IMR-90 (cell line): ENCODE data around the gene LAMP5. TPM values are rescaled to one million over a fixed set of nuclear protein-coding genes. Genes with fewer than 3 reads are reported as not detected.

Experiments used
- ATAC-seq: fragments of 200-7000 bp; cut with Tn5 transposase; 2 replicates; pipeline ENCODE4 v1.9.1; 2020; ENCODE audit warnings: low read depth, mild to moderate bottlenecking, moderate library complexity
- BruUV-seq: library from RNA; stranded (reverse); fragments of 400-500 nt; replicated peaks from 2 replicates; lab custom pipeline; 2021; lab: Mats Ljungman, UMichigan
- CTCF ChIA-PET: fragments of 300-600 bp; formaldehyde crosslinking; extraction: SDS; loops from one replicate; lab custom pipeline; 2021; ENCODE audit warnings: antibody characterized with exemption; lab: Yijun Ruan, JAX
- POLR2A ChIA-PET: fragments of 300-600 bp; sonication (Branson Sonifier 250); formaldehyde crosslinking; loops from one replicate; lab custom pipeline; 2022; ENCODE audit warnings: antibody characterized with exemption; ENCODE audit not compliant: unreplicated experiment; lab: Charles Lee
- DNase-seq: peaks from one replicate; pipeline ENCODE4 v3.0.0; 2013
- H2AFZ ChIP-seq: replicated peaks from 2 replicates; pipeline ENCODE3; 2013; ENCODE audit warnings: low read length, mild to moderate bottlenecking; ENCODE audit not compliant: poor library complexity
- H2AK5ac ChIP-seq: 2 replicates; pipeline ENCODE4 v1.6.1; 2013; ENCODE audit warnings: low read depth, low read length, inconsistent platforms
- H2AK9ac ChIP-seq: replicated peaks from 2 replicates; pipeline ENCODE3; 2013; ENCODE audit warnings: mild to moderate bottlenecking, low read depth, low read length, moderate library complexity; ENCODE audit not compliant: poor library complexity
- H2BK120ac ChIP-seq: 2 replicates; pipeline ENCODE4 v1.6.1; 2013; ENCODE audit warnings: low read depth, low read length, inconsistent platforms
- H2BK15ac ChIP-seq: 3 replicates; pipeline ENCODE4 v1.6.1; 2013; ENCODE audit warnings: low read depth, low read length, inconsistent platforms
- H2BK20ac ChIP-seq: 2 replicates; pipeline ENCODE4 v1.6.1; 2013; ENCODE audit warnings: low read depth, mild to moderate bottlenecking, inconsistent platforms, low read length, moderate library complexity
- H2BK5ac ChIP-seq: 2 replicates; pipeline ENCODE4 v1.6.1; 2013; ENCODE audit warnings: mild to moderate bottlenecking, low read depth, low read length, inconsistent platforms; ENCODE audit not compliant: poor library complexity, severe bottlenecking
- H3K14ac ChIP-seq: replicated peaks from 2 replicates; pipeline ENCODE4 v1.6.1; 2013; ENCODE audit warnings: low read depth, low read length, inconsistent platforms
- H3K18ac ChIP-seq: 2 replicates; pipeline ENCODE4 v1.6.1; 2013; ENCODE audit warnings: low read depth, low read length, control low read depth
- H3K23ac ChIP-seq: 2 replicates; pipeline ENCODE4 v1.6.1; 2013; ENCODE audit warnings: low read depth, low read length, inconsistent platforms
- H3K27ac ChIP-seq: 2 replicates; pipeline ENCODE4 v1.5.1; 2013; ENCODE audit warnings: mild to moderate bottlenecking, control low read depth, low read length; ENCODE audit not compliant: insufficient read depth
- H3K27me3 ChIP-seq: 2 replicates; pipeline ENCODE4 v1.6.1; 2013; ENCODE audit warnings: low read length; ENCODE audit not compliant: control insufficient read depth, insufficient read depth
- H3K36me3 ChIP-seq: 2 replicates; pipeline ENCODE4 v1.6.1; 2013; ENCODE audit warnings: low read length, mixed read lengths; ENCODE audit not compliant: control insufficient read depth, insufficient read depth
- H3K4ac ChIP-seq: 2 replicates; pipeline ENCODE4 v1.6.1; 2013; ENCODE audit warnings: low read depth, low read length, inconsistent platforms
- H3K4me1 ChIP-seq: 2 replicates; pipeline ENCODE4 v1.6.1; 2013; ENCODE audit warnings: low read length, mixed read lengths; ENCODE audit not compliant: control insufficient read depth, insufficient read depth
- H3K4me2 ChIP-seq: 2 replicates; pipeline ENCODE4 v1.6.1; 2013; ENCODE audit warnings: low read depth, mild to moderate bottlenecking, control low read depth, low read length, moderate library complexity
- H3K4me3 ChIP-seq: 2 replicates; pipeline ENCODE4 v1.5.1; 2013; ENCODE audit warnings: low read depth, mild to moderate bottlenecking, control low read depth, low read length, moderate library complexity; ENCODE audit not compliant: insufficient read depth
- H3K56ac ChIP-seq: 2 replicates; pipeline ENCODE4 v1.6.1; 2013; ENCODE audit warnings: low read length, inconsistent platforms; ENCODE audit not compliant: insufficient read depth; ENCODE audit errors: extremely low read depth
- H3K79me1 ChIP-seq, 2 experiments: 2 replicates each; pipeline ENCODE4 v1.6.1; 2013; ENCODE audit warnings: low read length in 2 of 2, inconsistent platforms in 1 of 2, low read depth in 1 of 2
- H3K9ac ChIP-seq: 2 replicates; pipeline ENCODE4 v1.6.1; 2013; ENCODE audit warnings: low read depth, low read length, control low read depth
- H3K9me1 ChIP-seq: 2 replicates; pipeline ENCODE4 v1.6.1; 2013; ENCODE audit warnings: low read length, inconsistent platforms; ENCODE audit not compliant: insufficient read depth
- H3K9me3 ChIP-seq: 2 replicates; pipeline ENCODE4 v1.6.1; 2013; ENCODE audit warnings: low read length; ENCODE audit not compliant: control insufficient read depth, insufficient read depth
- H4K20me1 ChIP-seq: 2 replicates; pipeline ENCODE4 v1.6.1; 2013; ENCODE audit warnings: low read length, inconsistent platforms; ENCODE audit not compliant: insufficient read depth
- H4K5ac ChIP-seq: 2 replicates; pipeline ENCODE4 v1.6.1; 2013; ENCODE audit warnings: mild to moderate bottlenecking, low read depth, low read length, control low read depth
- H4K8ac ChIP-seq, 2 experiments: 2 replicates each; pipeline ENCODE4 v1.6.1; 2013; ENCODE audit warnings: low read depth in 2 of 2, low read length in 2 of 2, control low read depth in 1 of 2, inconsistent platforms in 1 of 2
- H4K91ac ChIP-seq: 2 replicates; pipeline ENCODE4 v1.6.1; 2013; ENCODE audit warnings: low read depth, low read length, inconsistent platforms; ENCODE audit not compliant: insufficient read depth
- BHLHE40 ChIP-seq: fragments of 150-350 bp; IDR thresholded peaks from 2 replicates; pipeline ENCODE4 v1.6.1; 2016; ENCODE audit warnings: mild to moderate bottlenecking, low read depth, low read length
- CEBPB ChIP-seq: IDR thresholded peaks from 2 replicates; pipeline ENCODE4 v1.6.1; 2012; ENCODE audit warnings: low read depth, low read length, improper control_type of control experiment
- CHD1 ChIP-seq: IDR thresholded peaks from 2 replicates; pipeline ENCODE4 v1.6.1; 2012; ENCODE audit warnings: low read depth, low read length, improper control_type of control experiment
- ELK1 ChIP-seq: fragments of 150-350 bp; IDR thresholded peaks from 2 replicates; pipeline ENCODE4 v1.6.1; 2016; ENCODE audit warnings: low read depth, mild to moderate bottlenecking, low read length, moderate library complexity, borderline replicate concordance
- FOS ChIP-seq: fragments of 150-350 bp; IDR thresholded peaks from 2 replicates; pipeline ENCODE4 v1.6.1; 2016; ENCODE audit warnings: low read depth, low read length
- MAFK ChIP-seq: IDR thresholded peaks from 2 replicates; pipeline ENCODE4 v1.6.1; 2012; ENCODE audit warnings: low read depth, low read length, improper control_type of control experiment
- MAZ ChIP-seq: IDR thresholded peaks from 2 replicates; pipeline ENCODE4 v1.6.1; 2012; ENCODE audit warnings: low read depth, mild to moderate bottlenecking, low read length, improper control_type of control experiment, moderate library complexity, borderline replicate concordance
- MXI1 ChIP-seq: IDR thresholded peaks from 2 replicates; pipeline ENCODE4 v1.6.1; 2012; ENCODE audit warnings: low read depth, mild to moderate bottlenecking, low read length, moderate library complexity, borderline replicate concordance
- NFE2L2 ChIP-seq: fragments of 150-350 bp; IDR thresholded peaks from 2 replicates; pipeline ENCODE4 v1.6.1; 2016; ENCODE audit warnings: low read depth, mild to moderate bottlenecking, low read length
- POLR2A ChIP-seq: IDR thresholded peaks from 2 replicates; pipeline ENCODE4 v1.6.1; 2012; ENCODE audit warnings: mild to moderate bottlenecking, low read depth, low read length
- RAD21 ChIP-seq: IDR thresholded peaks from 2 replicates; pipeline ENCODE4 v1.6.1; 2012; ENCODE audit warnings: low read length, improper control_type of control experiment
- RCOR1 ChIP-seq: IDR thresholded peaks from 2 replicates; pipeline ENCODE4 v1.6.1; 2012; ENCODE audit warnings: mild to moderate bottlenecking, low read length, improper control_type of control experiment; ENCODE audit not compliant: insufficient replicate concordance
- RFX5 ChIP-seq: IDR thresholded peaks from 2 replicates; pipeline ENCODE4 v1.8.0; 2012; ENCODE audit warnings: low read depth, mild to moderate bottlenecking, low read length, moderate library complexity
- SMC3 ChIP-seq: fragments of 150-350 bp; IDR thresholded peaks from 2 replicates; pipeline ENCODE4 v1.6.1; 2016; ENCODE audit warnings: low read depth, mild to moderate bottlenecking, antibody characterized with exemption, low read length, moderate library complexity
- WGBS, 2 experiments: methylation state at CpG; one replicate each; pipeline versions ENCODE4 v1.1.5 to v1.1.7; 2013; ENCODE audit warnings: missing lambda C conversion rate in 2 of 2; ENCODE audit not compliant: insufficient read length in 1 of 2; ENCODE audit errors: extremely low coverage in 2 of 2; 5-methylcytosine and 5-hydroxymethylcytosine counted together
- dilution Hi-C: fragments of 300-500 bp; cut with HindIII; formaldehyde crosslinking; loops from one replicate; pipeline ENCODE4 v1.14.3; 2018; ENCODE audit warnings: low sequenced_read_pairs; ENCODE audit not compliant: unreplicated experiment
- in situ Hi-C: fragments of 300-500 bp; cut with MboI; formaldehyde crosslinking; loops from 3 replicates; pipeline ENCODE4 v1.14.3; 2019; ENCODE audit warnings: low sequenced_read_pairs, inconsistent platforms, mixed read lengths
- intact Hi-C: fragments of 100-400 bp; cut with micrococcal nuclease; formaldehyde crosslinking; loops from 2 replicates; pipeline ENCODE4 v1.10.0; 2022
- polyA plus RNA-seq, 3 experiments: library from polyadenylated mRNA; depleted of rRNA; stranded (reverse); fragments of >200 nt; gene quantifications; 2 replicates each; pipeline ENCODE4 v1.2.3, GENCODE V29; 2012; ENCODE audit warnings: low replicate concordance in 1 of 3
- total RNA-seq: library from RNA; depleted of rRNA; stranded (reverse); fragments of >200 nt; gene quantifications from 2 replicates; pipeline ENCODE4 v1.2.3, GENCODE V29; 2012
- TF ChIP-seq, protein P1 (sequence below): fragments of 150-350 bp; IDR thresholded peaks from 2 replicates; pipeline ENCODE4 v1.6.1; 2017; ENCODE audit warnings: mild to moderate bottlenecking, antibody characterized with exemption, low read length, low read depth
- TF ChIP-seq, protein P2 (sequence below): conservative IDR thresholded peaks from 2 replicates; pipeline ENCODE4 v1.5.1; 2012; ENCODE audit warnings: mild to moderate bottlenecking, low read depth, low read length, improper control_type of control experiment

LAMP5 gene
- total and polyA plus RNA-seq, 2 of the 4 experiments (the other 2 are of a cell fraction): not detected

DNA sequence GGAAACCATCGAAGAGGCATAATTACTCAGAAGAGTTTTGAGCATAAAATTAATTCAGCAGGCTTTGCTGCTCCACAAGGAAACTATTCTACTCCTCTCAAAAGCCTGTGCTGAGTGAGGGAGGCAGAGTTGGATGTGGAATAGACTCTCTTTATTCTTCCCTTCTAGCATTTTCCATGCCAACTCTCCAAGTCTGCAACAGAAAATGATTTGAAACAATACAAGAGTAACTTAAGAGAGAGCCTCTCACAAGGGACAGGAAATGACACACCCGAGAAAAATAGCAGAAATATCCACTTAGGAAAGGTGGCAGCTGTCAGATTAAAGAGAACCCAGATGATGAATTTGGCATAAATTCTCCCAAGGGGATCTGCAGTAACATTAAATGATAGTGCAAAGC is 26.3 kb upstream of the LAMP5 start:
- Histone ChIP-seq H3K14ac (no peak overlapping the region), H4K91ac (no peak overlapping the region), H2BK120ac (no peak overlapping the region), H3K4me1 (no peaks in the 10 kb centered on the region), H2BK15ac (no peak overlapping the region), H2BK20ac (no peak overlapping the region), H2AK9ac (no peak overlapping the region), H3K18ac (no peak overlapping the region), H4K5ac (no peak overlapping the region), H3K23ac (no peak overlapping the region), H3K9me1 (no peaks in the 10 kb centered on the region; the same call in 1 of the 2 replicates), H3K9me3 (no peaks in the 10 kb centered on the region), H4K20me1 (no peaks in the 10 kb centered on the region), H3K36me3 (no peaks in the 10 kb centered on the region), H3K4me3 (no peak overlapping the region), H3K4ac (no peak overlapping the region), H3K79me1 (no peaks in the 10 kb centered on the region), H3K4me2 (no peak overlapping the region), H2AFZ (no peak overlapping the region), H4K8ac (no peak overlapping the region), H2AK5ac (no peak overlapping the region), H3K27me3 (no peaks in the 10 kb centered on the region), H3K56ac (no peak overlapping the region), H3K9ac (no peak overlapping the region), H2BK5ac (no peak overlapping the region), H3K27ac (no peak overlapping the region)
- DNase-seq: no peak
- no CpG with 5 or more reads among the region's 2 CpGs for WGBS, 2 experiments
- POLR2A ChIA-PET: no interaction called here
- ATAC-seq: no peak
- TF ChIP-seq CHD1: no peak
- no peak for TF ChIP-seq MAZ
- TF ChIP-seq, protein P1, sequence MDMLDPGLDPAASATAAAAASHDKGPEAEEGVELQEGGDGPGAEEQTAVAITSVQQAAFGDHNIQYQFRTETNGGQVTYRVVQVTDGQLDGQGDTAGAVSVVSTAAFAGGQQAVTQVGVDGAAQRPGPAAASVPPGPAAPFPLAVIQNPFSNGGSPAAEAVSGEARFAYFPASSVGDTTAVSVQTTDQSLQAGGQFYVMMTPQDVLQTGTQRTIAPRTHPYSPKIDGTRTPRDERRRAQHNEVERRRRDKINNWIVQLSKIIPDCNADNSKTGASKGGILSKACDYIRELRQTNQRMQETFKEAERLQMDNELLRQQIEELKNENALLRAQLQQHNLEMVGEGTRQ: no peak
- no peak for TF ChIP-seq BHLHE40
- no peak for TF ChIP-seq NFE2L2
- TF ChIP-seq FOS: no peak
- no peak for TF ChIP-seq POLR2A
- TF ChIP-seq ELK1: no peak
- TF ChIP-seq SMC3: no peak
- TF ChIP-seq MAFK: no peak
- no peak for TF ChIP-seq RCOR1
- TF ChIP-seq CEBPB: no peak
- TF ChIP-seq, protein P2, sequence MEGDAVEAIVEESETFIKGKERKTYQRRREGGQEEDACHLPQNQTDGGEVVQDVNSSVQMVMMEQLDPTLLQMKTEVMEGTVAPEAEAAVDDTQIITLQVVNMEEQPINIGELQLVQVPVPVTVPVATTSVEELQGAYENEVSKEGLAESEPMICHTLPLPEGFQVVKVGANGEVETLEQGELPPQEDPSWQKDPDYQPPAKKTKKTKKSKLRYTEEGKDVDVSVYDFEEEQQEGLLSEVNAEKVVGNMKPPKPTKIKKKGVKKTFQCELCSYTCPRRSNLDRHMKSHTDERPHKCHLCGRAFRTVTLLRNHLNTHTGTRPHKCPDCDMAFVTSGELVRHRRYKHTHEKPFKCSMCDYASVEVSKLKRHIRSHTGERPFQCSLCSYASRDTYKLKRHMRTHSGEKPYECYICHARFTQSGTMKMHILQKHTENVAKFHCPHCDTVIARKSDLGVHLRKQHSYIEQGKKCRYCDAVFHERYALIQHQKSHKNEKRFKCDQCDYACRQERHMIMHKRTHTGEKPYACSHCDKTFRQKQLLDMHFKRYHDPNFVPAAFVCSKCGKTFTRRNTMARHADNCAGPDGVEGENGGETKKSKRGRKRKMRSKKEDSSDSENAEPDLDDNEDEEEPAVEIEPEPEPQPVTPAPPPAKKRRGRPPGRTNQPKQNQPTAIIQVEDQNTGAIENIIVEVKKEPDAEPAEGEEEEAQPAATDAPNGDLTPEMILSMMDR: no peak
- no peak for TF ChIP-seq RAD21
- TF ChIP-seq RFX5: no peak
- no peak for TF ChIP-seq MXI1
- CTCF ChIA-PET: no interaction called here
- in situ Hi-C loops: no loop called here
- dilution Hi-C loops: no loop called here
- BruUV-seq: no TSS peak
- intact Hi-C loops: no loop called here
